Gastroesophageal sphincter (tissue), 3 donors: ENCODE results near the gene CNTN5.

Experiments used
- POLR2A ChIP-seq, 2 donors: fragments of 450-650 bp; IDR thresholded peaks; one replicate each; pipeline ENCODE4 v1.6.1; 2017; ENCODE audit warnings: antibody characterized with exemption in 2 of 2, mild to moderate bottlenecking in 2 of 2, moderate library complexity in 1 of 2
- TF ChIP-seq, protein P1 (sequence below), 4 experiments: fragments of 200-600 bp in 2 of 4; fragments of 450-650 bp in 2 of 4; sonication (generic) in 1 of 4; IDR thresholded peaks; one replicate each; pipeline ENCODE4 v1.5.1; 2017 to 2019; ENCODE audit warnings: antibody characterized with exemption in 4 of 4, mild to moderate bottlenecking in 2 of 4, moderate library complexity in 2 of 4

DNA sequence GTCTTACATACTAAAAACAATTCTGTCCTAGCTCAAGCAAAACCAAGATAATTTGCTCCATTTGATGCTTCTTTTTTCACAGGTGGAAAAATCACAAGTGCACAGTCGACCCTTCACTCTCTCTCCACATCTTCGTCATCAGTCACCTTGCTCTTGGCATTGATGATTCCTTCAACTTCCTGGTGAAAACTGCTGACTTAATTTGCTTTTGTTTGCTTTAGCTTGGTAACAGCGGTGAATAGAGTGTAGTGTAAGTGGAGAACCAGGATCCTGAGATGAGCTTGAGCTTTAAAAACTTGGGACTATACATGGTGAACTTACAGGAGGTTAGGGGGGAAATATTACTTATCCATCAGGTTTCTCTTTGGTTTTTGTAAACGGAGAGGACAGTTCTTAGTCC, 1335.3 kb downstream of the CNTN5 start:
- TF ChIP-seq, protein P1, sequence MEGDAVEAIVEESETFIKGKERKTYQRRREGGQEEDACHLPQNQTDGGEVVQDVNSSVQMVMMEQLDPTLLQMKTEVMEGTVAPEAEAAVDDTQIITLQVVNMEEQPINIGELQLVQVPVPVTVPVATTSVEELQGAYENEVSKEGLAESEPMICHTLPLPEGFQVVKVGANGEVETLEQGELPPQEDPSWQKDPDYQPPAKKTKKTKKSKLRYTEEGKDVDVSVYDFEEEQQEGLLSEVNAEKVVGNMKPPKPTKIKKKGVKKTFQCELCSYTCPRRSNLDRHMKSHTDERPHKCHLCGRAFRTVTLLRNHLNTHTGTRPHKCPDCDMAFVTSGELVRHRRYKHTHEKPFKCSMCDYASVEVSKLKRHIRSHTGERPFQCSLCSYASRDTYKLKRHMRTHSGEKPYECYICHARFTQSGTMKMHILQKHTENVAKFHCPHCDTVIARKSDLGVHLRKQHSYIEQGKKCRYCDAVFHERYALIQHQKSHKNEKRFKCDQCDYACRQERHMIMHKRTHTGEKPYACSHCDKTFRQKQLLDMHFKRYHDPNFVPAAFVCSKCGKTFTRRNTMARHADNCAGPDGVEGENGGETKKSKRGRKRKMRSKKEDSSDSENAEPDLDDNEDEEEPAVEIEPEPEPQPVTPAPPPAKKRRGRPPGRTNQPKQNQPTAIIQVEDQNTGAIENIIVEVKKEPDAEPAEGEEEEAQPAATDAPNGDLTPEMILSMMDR (IDR thresholded peaks at IDR 0.05): no peak
- no peak for TF ChIP-seq POLR2A (IDR thresholded peaks at IDR 0.05)
